Measurements from ENCODE around the gene RPS29. TPM values are rescaled to one million over a fixed set of nuclear protein-coding genes. Genes with fewer than 3 reads are reported as not detected.

The RPS29 gene
- total and polyA plus RNA-seq, 2 of the 13 experiments (the other 11 are each of a cell fraction or from before 2014, with no cell fraction given) = 4,303 to 8,215 TPM

GRCh38 chr14:49585803-49586672, at the start of gene RPS29 (continued):
- TF ChIP-seq FOXC1 (CRISPR knock-in tag; IDR thresholded peaks at IDR 0.05; ENCODE audit: borderline replicate concordance) (peak; percentile 60; the same call in 1 of the 2 replicates), AKAP8 (CRISPR knock-in tag; IDR thresholded peaks at IDR 0.05) (no peak), CEBPZ (IDR thresholded peaks at IDR 0.05; ENCODE audit: low read length) (no peak), ZNF557 (CRISPR knock-in tag; IDR thresholded peaks at IDR 0.05) (peak; percentile 79), GABPB1 (CRISPR knock-in tag; IDR thresholded peaks at IDR 0.05) (peak; percentile 68), ZNF75D (CRISPR knock-in tag; IDR thresholded peaks at IDR 0.05; ENCODE audit: borderline replicate concordance) (no peak), ZNF205 (CRISPR knock-in tag; IDR thresholded peaks at IDR 0.05) (peak; percentile 62), ZFP37 (CRISPR knock-in tag; IDR thresholded peaks at IDR 0.05; ENCODE audit: borderline replicate concordance) (no peak), FLYWCH1 (CRISPR knock-in tag; IDR thresholded peaks at IDR 0.05) (no peak), ZNF34 (CRISPR knock-in tag; IDR thresholded peaks at IDR 0.05; ENCODE audit: borderline replicate concordance) (no peak), ZNF17 (CRISPR knock-in tag; IDR thresholded peaks at IDR 0.05) (no peak), CENPX (CRISPR knock-in tag; IDR thresholded peaks at IDR 0.05) (no peak), MED13 (CRISPR knock-in tag; IDR thresholded peaks at IDR 0.05) (peak; percentile 77), ZNF709 (CRISPR knock-in tag; IDR thresholded peaks at IDR 0.05) (no peak; the same call in 1 of the 2 replicates), SPEN (CRISPR knock-in tag; IDR thresholded peaks at IDR 0.05; ENCODE audit: low read depth) (no peak; the same call in 1 of the 2 replicates), GATAD2A (CRISPR knock-in tag; IDR thresholded peaks at IDR 0.05) (peak; percentile 57), DNMT1 (CRISPR knock-in tag; IDR thresholded peaks at IDR 0.05) (no peak), PRPF4 (IDR thresholded peaks at IDR 0.05; ENCODE audit: low read depth, low read length, poor library complexity, severe bottlenecking) (no peak), TARDBP (CRISPR knock-in tag; IDR thresholded peaks at IDR 0.05) (peak; percentile 85), SCMH1 (CRISPR knock-in tag; IDR thresholded peaks at IDR 0.05; ENCODE audit: borderline replicate concordance) (no peak), RBAK (CRISPR knock-in tag; IDR thresholded peaks at IDR 0.05) (no peak), E2F5 (CRISPR knock-in tag; conservative IDR thresholded peaks at IDR 0.05) (no peak)
